ENCODE data around the gene KCNJ11.

Gene KCNJ11

GRCh38 chr11:17391493-17392355 lies 3.3 kb upstream of the KCNJ11 start:
- DNase-seq (ENCODE audit: low read depth), result no peak

GRCh38 chr11:17389957-17390649 lies 1.6 kb upstream of the KCNJ11 start:
- DNase-seq (ENCODE audit: low read depth), result no peak

GRCh38 chr11:17389211-17389956 lies 925 bp upstream of the KCNJ11 start:
- DNase-seq (ENCODE audit: low read depth), result no peak

GRCh38 chr11:17387811-17388210 lies 648 bp downstream of the KCNJ11 start:
- no peak for DNase-seq (ENCODE audit: low read depth)

- no peak for DNase-seq (ENCODE audit: low read depth)
These were observed 1.2 kb downstream of the KCNJ11 start for GRCh38 chr11:17387254-17387653.

GRCh38 chr11:17386331-17387084 lies 2.0 kb downstream of the KCNJ11 start:
- peak; percentile 13 for DNase-seq (ENCODE audit: low read depth)

GRCh38 chr11:17385926-17386325 lies 2.5 kb downstream of the KCNJ11 start:
- no peak for DNase-seq (ENCODE audit: low read depth)

- DNase-seq (ENCODE audit: low read depth), result no peak
These were observed 3.0 kb downstream of the KCNJ11 start for GRCh38 chr11:17385492-17385891.

GRCh38 chr11:17384002-17384511 lies 4.4 kb downstream of the KCNJ11 start:
- peak; percentile 82 for DNase-seq (ENCODE audit: low read depth)

- DNase-seq (ENCODE audit: low read depth), result no peak
These were observed 5.0 kb downstream of the KCNJ11 start for GRCh38 chr11:17383461-17383860.

GRCh38 chr11:17382046-17382728 lies 6.3 kb downstream of the KCNJ11 start:
- DNase-seq (ENCODE audit: low read depth), result no peak

- DNase-seq (ENCODE audit: low read depth), result no peak
These were observed 7.3 kb downstream of the KCNJ11 start for GRCh38 chr11:17381156-17381555.

GRCh38 chr11:17379383-17380180 lies 8.9 kb downstream of the KCNJ11 start:
- no peak for DNase-seq (ENCODE audit: low read depth)

- DNase-seq (ENCODE audit: low read depth), result no peak
These were observed 9.8 kb downstream of the KCNJ11 start for GRCh38 chr11:17378655-17379054.

GRCh38 chr11:17376493-17376892 lies 12.0 kb downstream of the KCNJ11 start:
- DNase-seq (ENCODE audit: low read depth), result no peak

GRCh38 chr11:17375547-17375946 lies 12.9 kb downstream of the KCNJ11 start:
- no peak for DNase-seq (ENCODE audit: low read depth)

- DNase-seq (ENCODE audit: low read depth), result no peak
These were observed 16.8 kb downstream of the KCNJ11 start for GRCh38 chr11:17371614-17372013.

GRCh38 chr11:17369684-17370243 lies 18.7 kb downstream of the KCNJ11 start:
- DNase-seq (ENCODE audit: low read depth), result no peak

- no peak for DNase-seq (ENCODE audit: low read depth)
These were observed 19.4 kb downstream of the KCNJ11 start for GRCh38 chr11:17369094-17369493.

GRCh38 chr11:17368551-17368950 lies 19.9 kb downstream of the KCNJ11 start:
- DNase-seq (ENCODE audit: low read depth), result no peak

Data from fibroblast of the conjunctiva (primary cell).